ENCODE measurements around the gene AIDA.

AIDA gene

GRCh38 chr1:222739465-222739864, 27.2 kb upstream of the AIDA start:
- no peak for TF ChIP-seq CTCF (IDR thresholded peaks at IDR 0.05; ENCODE audit: low read length)
- no peak for TF ChIP-seq EZH2 (IDR thresholded peaks at IDR 0.05; ENCODE audit: borderline replicate concordance, low read length)
- Histone ChIP-seq H3K27ac (ENCODE audit: low read depth, low read length, poor library complexity, severe bottlenecking) (no peak overlapping the region), H3K9me3 (ENCODE audit: low read length) (no peaks in the 10 kb centered on the region), H2AFZ (ENCODE audit: low read length) (no peak overlapping the region; the same call in 1 of the 2 replicates), H3K9ac (ENCODE audit: low read length) (no peak overlapping the region), H4K20me1 (ENCODE audit: insufficient read depth, low read length) (no peaks in the 10 kb centered on the region), H3K27me3 (ENCODE audit: insufficient read depth, low read length) (no peaks in the 10 kb centered on the region), H3K4me1 (ENCODE audit: insufficient read depth, low read length, severe bottlenecking) (peaks cover 15% of the 10 kb centered on the region), H3K36me3 (ENCODE audit: insufficient read depth, low read length) (peaks cover 11% of the 10 kb centered on the region), H3K79me2 (ENCODE audit: insufficient read depth, low read length) (no peaks in the 10 kb centered on the region), H3F3A (ENCODE audit: insufficient read depth, low read length) (no peaks in the 10 kb centered on the region; the same call in 1 of the 2 replicates), H3K4me3 (ENCODE audit: low read depth, low read length, poor library complexity, severe bottlenecking) (no peak overlapping the region), H3K4me2 (ENCODE audit: low read length) (no peak overlapping the region), H3K9me2 (ENCODE audit: low read depth, low read length) (no peaks in the 10 kb centered on the region)

GRCh38 chr1:222736972-222737371, 24.7 kb upstream of the AIDA start, which contains the start of gene FAM177B:
TSS of gene FAM177B (plus strand) at chr1:222737202. CDS start at chr1:222746546, 9,344 bp downstream.
- H3K36me3 ChIP-seq (ENCODE audit: insufficient read depth, low read length) = peaks cover 28% of the 10 kb centered on the region
- H3K27ac ChIP-seq (ENCODE audit: low read depth, low read length, poor library complexity, severe bottlenecking) = no peak within 1 kb of the TSS
- H4K20me1 ChIP-seq (ENCODE audit: insufficient read depth, low read length) = no peaks in the 10 kb centered on the region
- H2AFZ ChIP-seq (ENCODE audit: low read length) = no peak within 1 kb of the TSS
- H3K9ac ChIP-seq (ENCODE audit: low read length) = no peak within 1 kb of the TSS
- H3K9me3 ChIP-seq (ENCODE audit: low read length) = no peaks in the 10 kb centered on the region
- no peaks in the 10 kb centered on the region for H3K9me2 ChIP-seq (ENCODE audit: low read depth, low read length)
- peaks cover 38% of the 10 kb centered on the region for H3K4me1 ChIP-seq (ENCODE audit: insufficient read depth, low read length, severe bottlenecking)
- H3K4me3 ChIP-seq (ENCODE audit: low read depth, low read length, poor library complexity, severe bottlenecking) = no peak within 1 kb of the TSS
- no peak within 1 kb of the TSS for H3K4me2 ChIP-seq (ENCODE audit: low read length)
- no peaks in the 10 kb centered on the region for H3K27me3 ChIP-seq (ENCODE audit: insufficient read depth, low read length)
- H3K79me2 ChIP-seq (ENCODE audit: insufficient read depth, low read length) = no peaks in the 10 kb centered on the region
- H3F3A ChIP-seq (ENCODE audit: insufficient read depth, low read length) = peaks cover 3% of the 10 kb centered on the region; the same call in 1 of the 2 replicates
- TF ChIP-seq CTCF (IDR thresholded peaks at IDR 0.05; ENCODE audit: low read length) (no peak), EZH2 (IDR thresholded peaks at IDR 0.05; ENCODE audit: borderline replicate concordance, low read length) (no peak)

GRCh38 chr1:222736470-222736869, 24.2 kb upstream of the AIDA start:
- no peaks in the 10 kb centered on the region for H4K20me1 ChIP-seq (ENCODE audit: insufficient read depth, low read length)
- H3K9ac ChIP-seq (ENCODE audit: low read length) = no peak overlapping the region
- no peak overlapping the region for H2AFZ ChIP-seq (ENCODE audit: low read length)
- no peaks in the 10 kb centered on the region for H3K27me3 ChIP-seq (ENCODE audit: insufficient read depth, low read length)
- TF ChIP-seq CTCF (IDR thresholded peaks at IDR 0.05; ENCODE audit: low read length) (no peak), EZH2 (IDR thresholded peaks at IDR 0.05; ENCODE audit: borderline replicate concordance, low read length) (no peak)
- H3F3A ChIP-seq (ENCODE audit: insufficient read depth, low read length) = peaks cover 3% of the 10 kb centered on the region; the same call in 1 of the 2 replicates
- H3K4me3 ChIP-seq (ENCODE audit: low read depth, low read length, poor library complexity, severe bottlenecking) = no peak overlapping the region
- H3K4me1 ChIP-seq (ENCODE audit: insufficient read depth, low read length, severe bottlenecking) = peaks cover 43% of the 10 kb centered on the region
- H3K9me2 ChIP-seq (ENCODE audit: low read depth, low read length) = no peaks in the 10 kb centered on the region
- no peak overlapping the region for H3K27ac ChIP-seq (ENCODE audit: low read depth, low read length, poor library complexity, severe bottlenecking)
- H3K79me2 ChIP-seq (ENCODE audit: insufficient read depth, low read length) = no peaks in the 10 kb centered on the region
- no peak overlapping the region for H3K4me2 ChIP-seq (ENCODE audit: low read length)
- peaks cover 31% of the 10 kb centered on the region for H3K36me3 ChIP-seq (ENCODE audit: insufficient read depth, low read length)
- no peaks in the 10 kb centered on the region for H3K9me3 ChIP-seq (ENCODE audit: low read length)

All from OCI-LY1 (cell line).